ENCODE measurements around the gene PTBP1. TPM values are rescaled to one million over a fixed set of nuclear protein-coding genes. Genes with fewer than 3 reads are reported as not detected.
"Not testable (repeated sequence)": the region's sequence is repeated elsewhere in the genome, so short reads cannot be mapped to it uniquely, and the experiment has no call there.

PTBP1 gene
- total RNA-seq, 1 experiment from 2014 or later = 308 TPM

DNA sequence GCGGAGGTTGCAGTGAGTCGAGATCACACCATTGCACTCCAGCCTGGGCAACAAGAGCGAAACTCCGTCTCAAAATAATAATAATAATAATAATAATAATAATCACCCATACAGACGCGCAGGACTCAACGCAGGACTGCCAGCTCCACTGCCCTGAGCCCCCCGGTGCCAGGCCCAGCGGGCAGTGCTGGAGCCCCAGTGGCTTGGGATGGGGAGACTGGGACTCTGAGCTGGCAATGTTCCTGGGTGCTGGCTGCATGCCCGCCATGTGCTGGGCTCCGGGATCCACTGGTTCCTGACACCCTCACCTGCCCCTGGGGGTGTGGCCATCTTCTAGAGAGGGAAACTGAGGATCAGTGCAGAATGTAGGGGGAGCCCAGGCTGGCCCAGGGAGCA lies 30.1 kb downstream of the PTBP1 start:
- DNase-seq (ENCODE audit: low read depth in 1 of 2, low spot score in 2 of 2) = no peak
- Histone ChIP-seq H3K36me3 (no peaks in the 10 kb centered on the region), H3K27ac (no peak overlapping the region), H3K4me3 (no peak overlapping the region), H3K9me3 (replicated peaks) (no peaks in the 10 kb centered on the region), H3K27me3 (replicated peaks) (no peaks in the 10 kb centered on the region), H3K4me1 (replicated peaks) (peaks cover 11% of the 10 kb centered on the region)

DNA sequence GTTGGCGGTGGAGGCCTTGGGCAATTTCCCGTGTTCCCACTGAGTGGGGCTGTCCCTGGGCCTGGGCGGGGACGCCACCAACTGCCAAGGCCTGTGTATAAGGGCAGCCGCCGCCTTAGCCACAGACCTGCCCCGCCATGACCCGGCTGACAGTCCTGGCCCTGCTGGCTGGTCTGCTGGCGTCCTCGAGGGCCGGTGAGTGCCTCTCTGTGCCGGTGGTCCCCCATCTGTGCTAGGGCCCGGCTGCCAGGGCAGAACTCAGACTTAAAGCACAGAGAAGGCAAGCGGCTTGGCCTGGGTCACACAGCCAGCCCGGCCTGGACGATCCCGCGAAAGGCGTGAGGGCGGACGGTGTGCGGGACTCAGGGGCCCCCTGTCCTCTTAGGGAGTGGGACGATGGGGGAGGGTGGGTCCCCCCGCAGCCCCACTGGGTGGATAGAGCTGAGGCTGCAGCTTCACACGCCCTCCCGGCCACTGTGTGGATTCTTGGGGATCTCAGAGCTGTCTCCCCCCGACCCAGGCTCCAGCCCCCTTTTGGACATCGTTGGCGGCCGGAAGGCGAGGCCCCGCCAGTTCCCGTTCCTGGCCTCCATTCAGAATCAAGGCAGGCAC lies 30.6 kb downstream of the PTBP1 start, which contains the start of gene AZU1:
Gene AZU1, plus strand, starts transcription at position 128 of the 612 bp plus-strand sequence. Its CDS starts 10 bp downstream, at position 138.
- H3K9me3 ChIP-seq (replicated peaks) = no peaks in the 10 kb centered on the region
- no peak within 1 kb of the TSS for H3K4me3 ChIP-seq
- peaks cover 11% of the 10 kb centered on the region for H3K4me1 ChIP-seq (replicated peaks)
- H3K27ac ChIP-seq = no peak within 1 kb of the TSS
- H3K27me3 ChIP-seq (replicated peaks) = no peaks in the 10 kb centered on the region
- DNase-seq (ENCODE audit: low read depth in 1 of 2, low spot score in 2 of 2) = no peak
- H3K36me3 ChIP-seq = no peaks in the 10 kb centered on the region

DNA sequence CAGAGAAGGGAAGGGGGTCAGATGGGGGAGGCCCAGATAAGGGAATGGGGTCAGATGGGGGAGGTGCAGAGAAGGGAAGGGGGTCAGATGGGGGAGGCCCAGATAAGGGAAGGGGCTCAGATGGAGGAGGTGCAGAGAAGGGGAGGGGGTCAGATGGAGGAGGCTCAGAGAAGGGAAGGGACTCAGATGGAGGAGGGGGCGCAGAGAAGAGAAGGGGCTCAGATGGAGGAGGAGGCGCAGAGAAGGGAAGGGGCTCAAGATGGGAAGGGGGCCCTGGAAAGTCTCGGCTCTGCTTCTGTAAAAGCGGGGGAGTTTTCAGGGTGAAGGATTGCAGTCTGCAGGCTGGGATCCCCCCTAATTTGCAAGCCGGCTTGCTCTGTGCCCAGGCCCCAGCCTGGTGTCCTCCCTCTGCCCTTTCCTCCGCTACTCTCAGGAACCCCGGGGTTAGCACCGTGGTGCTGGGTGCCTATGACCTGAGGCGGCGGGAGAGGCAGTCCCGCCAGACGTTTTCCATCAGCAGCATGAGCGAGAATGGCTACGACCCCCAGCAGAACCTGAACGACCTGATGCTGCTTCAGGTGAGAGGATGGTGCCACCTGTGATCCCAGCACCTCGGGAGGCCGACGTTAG lies 32.0 kb downstream of the PTBP1 start:
- Histone ChIP-seq H3K27ac (no peak overlapping the region), H3K36me3 (no peaks in the 10 kb centered on the region), H3K4me3 (no peak overlapping the region), H3K4me1 (replicated peaks) (no peaks in the 10 kb centered on the region), H3K9me3 (replicated peaks) (no peaks in the 10 kb centered on the region), H3K27me3 (replicated peaks) (no peaks in the 10 kb centered on the region)
- no peak for DNase-seq (ENCODE audit: low read depth in 1 of 2, low spot score in 2 of 2)

DNA sequence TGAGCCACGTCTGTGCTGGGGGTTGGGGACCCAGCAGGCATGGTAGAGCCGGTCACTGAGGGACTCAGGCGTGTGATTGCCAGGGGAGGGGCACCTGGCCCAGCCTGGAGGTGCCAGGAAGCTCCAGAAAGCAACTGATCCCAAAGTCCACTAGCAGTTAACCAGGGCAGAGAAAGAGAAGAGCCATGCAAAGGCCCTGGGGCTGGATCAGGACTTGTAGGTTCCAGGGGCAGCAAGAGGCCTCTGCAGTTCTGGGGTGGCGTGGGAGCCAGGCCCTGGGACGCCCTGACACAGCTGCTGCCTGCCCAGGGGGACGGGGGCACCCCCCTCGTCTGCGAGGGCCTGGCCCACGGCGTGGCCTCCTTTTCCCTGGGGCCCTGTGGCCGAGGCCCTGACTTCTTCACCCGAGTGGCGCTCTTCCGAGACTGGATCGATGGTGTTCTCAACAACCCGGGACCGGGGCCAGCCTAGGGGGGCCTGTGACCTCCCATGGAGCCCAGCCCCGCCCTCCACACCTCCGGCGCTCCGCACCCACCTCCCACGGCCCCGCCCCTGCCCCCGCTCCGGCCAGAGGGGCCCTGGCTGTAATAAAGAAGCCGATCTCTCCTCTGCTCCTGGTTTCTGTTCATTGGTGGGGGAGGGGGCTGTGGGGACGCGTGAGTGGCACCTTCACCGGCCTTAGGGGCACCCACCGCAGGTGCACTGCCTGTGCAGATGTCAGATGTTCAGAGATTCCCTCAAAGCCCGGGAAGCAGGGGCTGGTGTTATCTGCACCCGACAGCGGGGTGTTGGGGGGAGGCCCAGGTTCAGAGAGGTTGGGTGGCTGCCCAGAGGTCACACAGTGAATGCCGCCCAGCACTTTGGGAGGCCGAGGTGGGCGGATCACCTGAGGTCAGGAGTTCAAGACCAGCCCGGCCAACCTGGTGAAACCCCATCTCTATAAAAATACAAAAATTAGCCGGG lies 34.4 kb downstream of the PTBP1 start:
- H3K27ac ChIP-seq = no peak overlapping the region
- no peaks in the 10 kb centered on the region for H3K4me1 ChIP-seq (replicated peaks)
- H3K4me3 ChIP-seq = no peak overlapping the region
- H3K9me3 ChIP-seq (replicated peaks) = no peaks in the 10 kb centered on the region
- H3K36me3 ChIP-seq = no peaks in the 10 kb centered on the region
- no peak for DNase-seq (ENCODE audit: low read depth in 1 of 2, low spot score in 2 of 2)
- no peaks in the 10 kb centered on the region; the same call in 1 of the 2 replicates for H3K27me3 ChIP-seq (replicated peaks)

DNA sequence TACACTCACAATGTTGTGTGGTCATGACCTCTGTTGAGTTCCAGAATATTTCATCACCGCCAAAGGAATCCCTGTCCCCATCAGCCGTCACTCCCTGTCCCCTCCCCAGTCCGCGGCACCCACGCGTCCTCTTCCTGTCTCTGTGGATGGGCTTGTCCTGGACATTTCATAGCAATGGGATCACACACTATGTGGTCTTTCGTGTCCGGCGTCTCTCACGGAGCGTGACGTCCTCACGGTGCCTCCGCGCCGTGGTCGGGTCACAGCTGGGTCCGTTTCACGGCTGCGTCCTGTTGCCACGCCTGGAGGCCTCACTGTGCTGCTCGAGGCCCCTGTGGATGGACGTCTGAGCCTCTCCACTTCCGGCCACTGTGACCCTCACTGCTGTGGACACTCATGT lies 37.0 kb downstream of the PTBP1 start:
- Histone ChIP-seq H3K36me3 (no peaks in the 10 kb centered on the region), H3K27me3 (replicated peaks) (no peaks in the 10 kb centered on the region; the same call in 1 of the 2 replicates), H3K4me3 (no peak overlapping the region), H3K27ac (no peak overlapping the region), H3K4me1 (replicated peaks) (peaks cover 5% of the 10 kb centered on the region), H3K9me3 (replicated peaks) (no peaks in the 10 kb centered on the region)
- DNase-seq (ENCODE audit: low read depth in 1 of 2, low spot score in 2 of 2) = no peak

DNA sequence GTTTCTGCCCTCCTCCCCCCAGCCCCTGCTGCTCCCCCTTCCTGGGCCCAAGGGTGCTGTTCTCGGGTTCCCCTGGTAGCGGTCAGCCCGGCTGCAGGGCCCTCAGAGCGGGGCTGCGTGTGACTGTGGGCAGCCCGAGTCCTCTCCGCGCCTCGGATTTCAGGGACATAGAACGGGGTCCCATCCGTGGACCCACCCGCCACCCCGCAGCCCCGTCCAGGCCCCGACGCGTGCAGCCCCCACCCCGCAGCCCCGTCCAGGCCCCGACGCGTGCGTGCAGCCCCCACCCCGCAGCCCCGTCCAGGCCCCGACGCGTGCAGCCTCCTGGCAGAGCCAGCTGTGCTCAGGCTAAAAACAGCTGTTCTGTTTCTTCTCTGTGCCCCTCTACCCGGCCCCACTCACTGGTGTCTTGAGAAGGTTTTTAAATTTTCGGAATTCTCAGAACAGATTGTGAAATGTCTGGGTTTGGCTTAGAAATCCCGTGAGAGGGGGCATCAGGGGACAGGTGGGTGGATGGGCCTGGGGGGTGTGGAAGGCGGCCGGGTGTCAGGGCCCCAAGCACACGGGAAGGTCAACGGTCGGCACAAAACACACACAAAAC lies 38.1 kb downstream of the PTBP1 start:
- no peak overlapping the region for H3K4me3 ChIP-seq
- no peak overlapping the region for H3K27ac ChIP-seq
- peaks cover 5% of the 10 kb centered on the region for H3K4me1 ChIP-seq (replicated peaks)
- H3K27me3 ChIP-seq (replicated peaks) = no peaks in the 10 kb centered on the region; the same call in 1 of the 2 replicates
- no peaks in the 10 kb centered on the region for H3K36me3 ChIP-seq
- H3K9me3 ChIP-seq (replicated peaks) = no peaks in the 10 kb centered on the region
- no peak for DNase-seq (ENCODE audit: low read depth in 1 of 2, low spot score in 2 of 2)

DNA sequence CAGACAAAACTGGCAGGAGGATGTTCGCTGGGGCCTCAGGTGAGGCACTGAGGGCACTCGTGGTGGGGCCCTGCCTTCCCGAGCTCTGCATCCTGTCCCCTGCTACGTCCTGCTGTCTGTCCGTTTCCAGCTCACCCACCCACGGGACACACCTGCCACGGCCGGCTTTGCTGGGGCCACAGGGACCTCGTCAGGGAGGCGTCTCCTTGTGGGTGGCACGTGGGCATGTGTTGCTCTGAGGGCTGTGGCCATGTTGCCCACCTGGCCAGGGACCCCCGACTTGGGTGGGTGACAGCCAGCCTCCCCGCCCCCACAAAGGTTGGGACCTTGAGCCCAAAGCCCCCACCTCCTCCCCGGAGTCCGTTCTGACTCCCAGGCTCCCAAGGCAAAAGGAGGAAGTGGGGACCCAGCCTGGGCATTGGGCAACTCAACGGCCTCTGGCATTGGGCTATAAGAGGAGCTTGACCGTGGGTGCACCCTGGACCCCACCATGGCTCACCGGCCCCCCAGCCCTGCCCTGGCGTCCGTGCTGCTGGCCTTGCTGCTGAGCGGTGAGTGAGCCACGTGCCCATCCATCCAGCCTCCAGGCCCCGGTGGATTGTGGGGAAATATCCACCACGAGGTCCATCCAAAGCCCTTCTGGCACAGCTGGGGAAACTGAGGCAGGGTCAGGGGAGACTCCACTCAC lies 43.4 kb downstream of the PTBP1 start, which contains the start of gene PRTN3:
Gene PRTN3, plus strand, starts transcription at position 481 of the 688 bp plus-strand sequence. Its CDS starts 10 bp downstream, at position 491.
- Histone ChIP-seq H3K27me3 (replicated peaks) (peaks cover 24% of the 10 kb centered on the region), H3K27ac (no peak within 1 kb of the TSS), H3K36me3 (no peaks in the 10 kb centered on the region), H3K4me1 (replicated peaks) (peaks cover 13% of the 10 kb centered on the region), H3K4me3 (no peak within 1 kb of the TSS), H3K9me3 (replicated peaks) (no peaks in the 10 kb centered on the region)
- no peak for DNase-seq (ENCODE audit: low read depth in 1 of 2, low spot score in 2 of 2)

DNA sequence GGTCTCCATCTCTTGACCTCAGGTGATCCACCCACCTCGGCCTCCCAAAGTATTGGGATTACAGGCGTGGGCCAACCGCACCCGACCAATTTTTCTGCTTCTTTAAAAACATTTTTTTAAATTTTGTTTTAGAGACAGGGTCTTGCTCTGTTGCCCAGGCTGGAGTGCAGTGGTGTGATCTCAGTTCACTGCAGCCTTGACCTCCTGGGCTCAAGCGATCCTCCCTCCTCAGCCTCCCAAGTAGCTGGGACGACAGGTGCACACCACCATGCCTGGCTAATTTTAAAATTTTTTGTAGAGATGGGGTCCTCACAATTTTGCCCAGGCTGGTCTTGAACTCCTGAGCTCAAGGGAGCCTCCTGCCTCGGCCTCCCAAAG lies 45.5 kb downstream of the PTBP1 start:
- DNase-seq (ENCODE audit: low read depth in 1 of 2, low spot score in 2 of 2); H3K9me3 ChIP-seq (replicated peaks); H3K27ac ChIP-seq; H3K4me3 ChIP-seq; H3K36me3 ChIP-seq: not testable (repeated sequence)
- Histone ChIP-seq H3K27me3 (replicated peaks) (peaks cover 38% of the 10 kb centered on the region), H3K4me1 (replicated peaks) (peaks cover 13% of the 10 kb centered on the region)

DNA sequence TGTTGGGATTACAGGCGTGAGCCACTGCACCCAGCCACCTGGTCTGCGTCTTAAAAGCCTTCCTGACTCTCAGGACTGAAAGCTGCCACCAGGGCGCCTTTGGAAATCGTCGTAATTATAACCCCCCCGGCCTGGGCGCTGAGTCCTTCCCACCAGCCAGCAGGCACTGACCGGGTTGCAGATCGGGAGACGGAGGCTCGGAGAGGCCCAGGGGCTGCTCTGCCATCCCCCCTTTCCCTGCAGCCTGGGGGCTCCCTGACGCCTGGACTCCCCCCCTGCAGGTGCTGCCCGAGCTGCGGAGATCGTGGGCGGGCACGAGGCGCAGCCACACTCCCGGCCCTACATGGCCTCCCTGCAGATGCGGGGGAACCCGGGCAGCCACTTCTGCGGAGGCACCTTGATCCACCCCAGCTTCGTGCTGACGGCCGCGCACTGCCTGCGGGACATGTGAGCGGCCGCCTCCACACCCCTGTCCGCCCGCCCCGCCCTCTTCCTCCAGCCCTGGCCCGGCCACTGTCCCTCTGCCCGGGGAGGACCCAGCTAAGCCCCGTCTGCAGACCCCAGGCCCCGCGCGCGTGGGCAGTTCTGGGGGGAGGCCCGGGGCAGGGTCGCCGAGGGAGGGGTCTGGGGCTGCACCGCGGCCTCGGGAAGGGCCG lies 46.1 kb downstream of the PTBP1 start:
- no peak for DNase-seq (ENCODE audit: low read depth in 1 of 2, low spot score in 2 of 2)
- Histone ChIP-seq H3K36me3 (no peaks in the 10 kb centered on the region), H3K27me3 (replicated peaks) (peaks cover 40% of the 10 kb centered on the region), H3K4me3 (no peak overlapping the region), H3K4me1 (replicated peaks) (peaks cover 13% of the 10 kb centered on the region), H3K9me3 (replicated peaks) (no peaks in the 10 kb centered on the region), H3K27ac (no peak overlapping the region)

DNA sequence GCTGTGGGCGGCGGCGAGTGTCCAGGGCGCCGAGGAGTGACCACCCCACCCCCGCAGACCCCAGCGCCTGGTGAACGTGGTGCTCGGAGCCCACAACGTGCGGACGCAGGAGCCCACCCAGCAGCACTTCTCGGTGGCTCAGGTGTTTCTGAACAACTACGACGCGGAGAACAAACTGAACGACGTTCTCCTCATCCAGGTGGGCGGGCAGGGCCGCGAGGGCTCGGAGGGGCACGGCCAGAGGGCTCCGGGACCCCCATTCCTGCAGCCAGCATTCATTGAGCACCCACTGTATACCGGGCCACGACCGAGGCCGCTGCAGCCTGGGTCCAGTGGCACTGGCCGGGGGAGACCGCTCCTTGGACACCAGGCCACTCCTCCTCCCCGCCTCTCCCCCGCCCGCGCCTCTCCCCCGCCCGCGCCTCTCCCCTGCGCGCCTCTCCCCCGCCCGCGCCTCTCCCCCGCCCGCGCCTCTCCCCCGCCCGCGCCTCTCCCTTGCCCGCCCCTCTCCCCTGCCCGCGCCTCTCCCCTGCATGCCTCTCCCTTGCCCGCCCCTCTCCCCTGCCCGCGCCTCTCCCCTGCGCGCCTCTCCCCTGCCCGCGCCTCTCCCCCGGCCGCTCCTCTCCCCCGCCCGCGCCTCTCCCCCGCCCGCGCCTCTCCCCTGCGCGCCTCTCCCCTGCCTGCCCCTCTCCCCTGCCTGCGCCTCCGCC lies 46.7 kb downstream of the PTBP1 start:
- Histone ChIP-seq H3K4me1 (replicated peaks) (peaks cover 9% of the 10 kb centered on the region), H3K36me3 (no peaks in the 10 kb centered on the region), H3K9me3 (replicated peaks) (no peaks in the 10 kb centered on the region), H3K4me3 (no peak overlapping the region), H3K27me3 (replicated peaks) (peaks cover 40% of the 10 kb centered on the region), H3K27ac (no peak overlapping the region)
- no peak for DNase-seq (ENCODE audit: low read depth in 1 of 2, low spot score in 2 of 2)

DNA sequence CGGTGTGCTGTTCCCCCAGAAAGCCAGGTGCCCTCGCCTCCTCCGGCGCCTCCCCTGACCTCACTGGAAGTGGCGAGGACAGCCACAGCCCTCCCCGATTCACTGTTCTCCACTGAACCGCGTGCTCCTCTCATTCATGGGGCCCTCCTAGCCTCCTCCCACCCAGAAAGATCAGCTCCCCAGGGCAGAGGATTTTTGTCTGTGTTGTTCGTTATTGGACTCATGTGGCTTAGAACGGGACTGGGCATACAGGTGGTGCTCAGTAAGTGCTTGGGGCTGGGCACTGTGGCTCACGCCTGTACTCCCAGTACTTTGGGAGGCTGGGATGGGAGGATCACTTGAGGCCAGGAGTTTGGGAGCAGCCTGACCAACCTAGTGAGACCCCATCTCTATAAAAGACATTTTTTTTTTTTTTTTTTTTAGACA lies 47.3 kb downstream of the PTBP1 start:
- Histone ChIP-seq H3K9me3 (replicated peaks) (no peaks in the 10 kb centered on the region), H3K36me3 (no peaks in the 10 kb centered on the region), H3K27me3 (replicated peaks) (peaks cover 40% of the 10 kb centered on the region), H3K27ac (no peak overlapping the region), H3K4me3 (no peak overlapping the region), H3K4me1 (replicated peaks) (peaks cover 8% of the 10 kb centered on the region)
- no peak for DNase-seq (ENCODE audit: low read depth in 1 of 2, low spot score in 2 of 2)

Measured in SJSA1 (cell line).